ENCODE measurements around the gene OR51A2.

OR51A2 gene

GRCh38 chr11:4957396-4957795, 1.9 kb upstream of the OR51A2 start:
- Histone ChIP-seq H3K4me1 (ENCODE audit: control insufficient read depth in 2 of 2, insufficient read depth in 2 of 2, low read length in 2 of 2) (no peaks in the 10 kb centered on the region), H3K36me3 (ENCODE audit: control insufficient read depth in 2 of 2, insufficient read depth in 2 of 2, low read length in 2 of 2) (no peaks in the 10 kb centered on the region), H3K4me3 (ENCODE audit: low read length in 2 of 2) (no peak overlapping the region), H3K27ac (ENCODE audit: low read depth in 2 of 2, low read length in 2 of 2) (no peak overlapping the region), H3K9ac (ENCODE audit: low read depth in 1 of 2, low read length in 2 of 2) (no peak overlapping the region), H3K9me3 (ENCODE audit: control insufficient read depth in 2 of 2, low read length in 2 of 2) (no peaks in the 10 kb centered on the region), H3K27me3 (ENCODE audit: control insufficient read depth in 2 of 2, insufficient read depth in 2 of 2, low read length in 2 of 2) (no peaks in the 10 kb centered on the region)

- H3K27ac ChIP-seq (ENCODE audit: low read depth in 2 of 2, low read length in 2 of 2), result no peak within 1 kb of the TSS
- H3K27me3 ChIP-seq (ENCODE audit: control insufficient read depth in 2 of 2, insufficient read depth in 2 of 2, low read length in 2 of 2), result no peaks in the 10 kb centered on the region
- H3K4me3 ChIP-seq (ENCODE audit: low read length in 2 of 2), result no peak within 1 kb of the TSS
- no peaks in the 10 kb centered on the region for H3K9me3 ChIP-seq (ENCODE audit: control insufficient read depth in 2 of 2, low read length in 2 of 2)
- no peaks in the 10 kb centered on the region for H3K4me1 ChIP-seq (ENCODE audit: control insufficient read depth in 2 of 2, insufficient read depth in 2 of 2, low read length in 2 of 2)
- H3K36me3 ChIP-seq (ENCODE audit: control insufficient read depth in 2 of 2, insufficient read depth in 2 of 2, low read length in 2 of 2), result no peaks in the 10 kb centered on the region
- H3K9ac ChIP-seq (ENCODE audit: low read depth in 1 of 2, low read length in 2 of 2), result no peak within 1 kb of the TSS
Observed at GRCh38 chr11:4947505-4947904, 8.0 kb downstream of the OR51A2 start, which contains the start of gene OR51A4. Gene OR51A4 (minus strand): TSS chr11:4947605. CDS start chr11:4947100, 505 bp downstream.

GRCh38 chr11:4936745-4937144, 18.8 kb downstream of the OR51A2 start:
- no peak overlapping the region for H3K27ac ChIP-seq (ENCODE audit: low read depth in 2 of 2, low read length in 2 of 2)
- H3K9me3 ChIP-seq (ENCODE audit: control insufficient read depth in 2 of 2, low read length in 2 of 2), result no peaks in the 10 kb centered on the region
- H3K4me3 ChIP-seq (ENCODE audit: low read length in 2 of 2), result no peak overlapping the region
- no peaks in the 10 kb centered on the region for H3K36me3 ChIP-seq (ENCODE audit: control insufficient read depth in 2 of 2, insufficient read depth in 2 of 2, low read length in 2 of 2)
- H3K4me1 ChIP-seq (ENCODE audit: control insufficient read depth in 2 of 2, insufficient read depth in 2 of 2, low read length in 2 of 2), result no peaks in the 10 kb centered on the region
- H3K9ac ChIP-seq (ENCODE audit: low read depth in 1 of 2, low read length in 2 of 2), result no peak overlapping the region
- no peaks in the 10 kb centered on the region for H3K27me3 ChIP-seq (ENCODE audit: control insufficient read depth in 2 of 2, insufficient read depth in 2 of 2, low read length in 2 of 2)

GRCh38 chr11:4932751-4933150, 22.8 kb downstream of the OR51A2 start:
- Histone ChIP-seq H3K9me3 (ENCODE audit: control insufficient read depth in 2 of 2, low read length in 2 of 2) (no peaks in the 10 kb centered on the region), H3K27me3 (ENCODE audit: control insufficient read depth in 2 of 2, insufficient read depth in 2 of 2, low read length in 2 of 2) (no peaks in the 10 kb centered on the region), H3K4me1 (ENCODE audit: control insufficient read depth in 2 of 2, insufficient read depth in 2 of 2, low read length in 2 of 2) (no peaks in the 10 kb centered on the region), H3K4me3 (ENCODE audit: low read length in 2 of 2) (no peak overlapping the region), H3K9ac (ENCODE audit: low read depth in 1 of 2, low read length in 2 of 2) (no peak overlapping the region), H3K27ac (ENCODE audit: low read depth in 2 of 2, low read length in 2 of 2) (no peak overlapping the region), H3K36me3 (ENCODE audit: control insufficient read depth in 2 of 2, insufficient read depth in 2 of 2, low read length in 2 of 2) (no peaks in the 10 kb centered on the region)

- Histone ChIP-seq H3K4me1 (ENCODE audit: control insufficient read depth in 2 of 2, insufficient read depth in 2 of 2, low read length in 2 of 2) (no peaks in the 10 kb centered on the region), H3K9ac (ENCODE audit: low read depth in 1 of 2, low read length in 2 of 2) (no peak overlapping the region), H3K27me3 (ENCODE audit: control insufficient read depth in 2 of 2, insufficient read depth in 2 of 2, low read length in 2 of 2) (no peaks in the 10 kb centered on the region), H3K36me3 (ENCODE audit: control insufficient read depth in 2 of 2, insufficient read depth in 2 of 2, low read length in 2 of 2) (no peaks in the 10 kb centered on the region), H3K4me3 (ENCODE audit: low read length in 2 of 2) (no peak overlapping the region), H3K27ac (ENCODE audit: low read depth in 2 of 2, low read length in 2 of 2) (no peak overlapping the region), H3K9me3 (ENCODE audit: control insufficient read depth in 2 of 2, low read length in 2 of 2) (no peaks in the 10 kb centered on the region)
Observed at GRCh38 chr11:4926608-4927007, 28.9 kb downstream of the OR51A2 start.

GRCh38 chr11:4924239-4924638, 31.3 kb downstream of the OR51A2 start, which contains the start of gene OR51G1:
Gene OR51G1 (minus strand): TSS chr11:4924339. CDS start chr11:4924339, 0 bp downstream.
- no peaks in the 10 kb centered on the region for H3K9me3 ChIP-seq (ENCODE audit: control insufficient read depth in 2 of 2, low read length in 2 of 2)
- no peaks in the 10 kb centered on the region for H3K4me1 ChIP-seq (ENCODE audit: control insufficient read depth in 2 of 2, insufficient read depth in 2 of 2, low read length in 2 of 2)
- no peaks in the 10 kb centered on the region for H3K27me3 ChIP-seq (ENCODE audit: control insufficient read depth in 2 of 2, insufficient read depth in 2 of 2, low read length in 2 of 2)
- H3K36me3 ChIP-seq (ENCODE audit: control insufficient read depth in 2 of 2, insufficient read depth in 2 of 2, low read length in 2 of 2), result no peaks in the 10 kb centered on the region
- H3K27ac ChIP-seq (ENCODE audit: low read depth in 2 of 2, low read length in 2 of 2), result no peak within 1 kb of the TSS
- H3K9ac ChIP-seq (ENCODE audit: low read depth in 1 of 2, low read length in 2 of 2), result no peak within 1 kb of the TSS
- no peak within 1 kb of the TSS for H3K4me3 ChIP-seq (ENCODE audit: low read length in 2 of 2)

- H3K36me3 ChIP-seq (ENCODE audit: control insufficient read depth in 2 of 2, insufficient read depth in 2 of 2, low read length in 2 of 2), result no peaks in the 10 kb centered on the region
- no peak overlapping the region for H3K4me3 ChIP-seq (ENCODE audit: low read length in 2 of 2)
- H3K9me3 ChIP-seq (ENCODE audit: control insufficient read depth in 2 of 2, low read length in 2 of 2), result no peaks in the 10 kb centered on the region
- H3K27me3 ChIP-seq (ENCODE audit: control insufficient read depth in 2 of 2, insufficient read depth in 2 of 2, low read length in 2 of 2), result no peaks in the 10 kb centered on the region
- no peak overlapping the region for H3K27ac ChIP-seq (ENCODE audit: low read depth in 2 of 2, low read length in 2 of 2)
- H3K9ac ChIP-seq (ENCODE audit: low read depth in 1 of 2, low read length in 2 of 2), result no peak overlapping the region
- H3K4me1 ChIP-seq (ENCODE audit: control insufficient read depth in 2 of 2, insufficient read depth in 2 of 2, low read length in 2 of 2), result no peaks in the 10 kb centered on the region
Observed at GRCh38 chr11:4922304-4922703, 33.2 kb downstream of the OR51A2 start.

- H3K27ac ChIP-seq (ENCODE audit: low read depth in 2 of 2, low read length in 2 of 2), result no peak overlapping the region
- H3K4me3 ChIP-seq (ENCODE audit: low read length in 2 of 2), result no peak overlapping the region
- H3K9me3 ChIP-seq (ENCODE audit: control insufficient read depth in 2 of 2, low read length in 2 of 2), result no peaks in the 10 kb centered on the region
- no peaks in the 10 kb centered on the region for H3K27me3 ChIP-seq (ENCODE audit: control insufficient read depth in 2 of 2, insufficient read depth in 2 of 2, low read length in 2 of 2)
- no peaks in the 10 kb centered on the region for H3K36me3 ChIP-seq (ENCODE audit: control insufficient read depth in 2 of 2, insufficient read depth in 2 of 2, low read length in 2 of 2)
- no peaks in the 10 kb centered on the region for H3K4me1 ChIP-seq (ENCODE audit: control insufficient read depth in 2 of 2, insufficient read depth in 2 of 2, low read length in 2 of 2)
- H3K9ac ChIP-seq (ENCODE audit: low read depth in 1 of 2, low read length in 2 of 2), result no peak overlapping the region
Observed at GRCh38 chr11:4921796-4922195, 33.7 kb downstream of the OR51A2 start.

- no peak within 1 kb of the TSS for H3K4me3 ChIP-seq (ENCODE audit: low read length in 2 of 2)
- H3K27ac ChIP-seq (ENCODE audit: low read depth in 2 of 2, low read length in 2 of 2), result no peak within 1 kb of the TSS
Observed at GRCh38 chr11:4919250-4919649, 36.3 kb downstream of the OR51A2 start, which contains the start of gene OR51G2. Gene OR51G2 (minus strand): TSS chr11:4919350. CDS start chr11:4915663, 3,687 bp downstream.

GRCh38 chr11:4916581-4916980, 38.9 kb downstream of the OR51A2 start:
- H3K9me3 ChIP-seq (ENCODE audit: control insufficient read depth in 2 of 2, low read length in 2 of 2), result no peaks in the 10 kb centered on the region
- H3K27ac ChIP-seq (ENCODE audit: low read depth in 2 of 2, low read length in 2 of 2), result no peak overlapping the region
- H3K9ac ChIP-seq (ENCODE audit: low read depth in 1 of 2, low read length in 2 of 2), result no peak overlapping the region
- H3K4me1 ChIP-seq (ENCODE audit: control insufficient read depth in 2 of 2, insufficient read depth in 2 of 2, low read length in 2 of 2), result no peaks in the 10 kb centered on the region
- no peak overlapping the region for H3K4me3 ChIP-seq (ENCODE audit: low read length in 2 of 2)
- H3K36me3 ChIP-seq (ENCODE audit: control insufficient read depth in 2 of 2, insufficient read depth in 2 of 2, low read length in 2 of 2), result no peaks in the 10 kb centered on the region
- no peaks in the 10 kb centered on the region for H3K27me3 ChIP-seq (ENCODE audit: control insufficient read depth in 2 of 2, insufficient read depth in 2 of 2, low read length in 2 of 2)

More at GRCh38 chr11:4919250-4919649, 36.3 kb downstream of the OR51A2 start, which contains the start of gene OR51G2:
- Histone ChIP-seq H3K36me3 (ENCODE audit: control insufficient read depth in 2 of 2, insufficient read depth in 2 of 2, low read length in 2 of 2) (no peaks in the 10 kb centered on the region), H3K27me3 (ENCODE audit: control insufficient read depth in 2 of 2, insufficient read depth in 2 of 2, low read length in 2 of 2) (no peaks in the 10 kb centered on the region), H3K9me3 (ENCODE audit: control insufficient read depth in 2 of 2, low read length in 2 of 2) (no peaks in the 10 kb centered on the region), H3K4me1 (ENCODE audit: control insufficient read depth in 2 of 2, insufficient read depth in 2 of 2, low read length in 2 of 2) (no peaks in the 10 kb centered on the region), H3K9ac (ENCODE audit: low read depth in 1 of 2, low read length in 2 of 2) (no peak within 1 kb of the TSS)
